PFSK-1 (cell line): ENCODE measurements around the gene CXCL1.

Experiments used
- FOXP2 ChIP-seq: optimal IDR thresholded peaks from 2 replicates; pipeline ENCODE3; 2011; ENCODE audit warnings: borderline replicate concordance, control low read depth, inconsistent platforms; ENCODE audit not compliant: insufficient read depth; ENCODE audit errors: extremely low read length, extremely low read depth
- POLR2AphosphoS5 ChIP-seq: IDR thresholded peaks from 2 replicates; pipeline ENCODE4 v1.6.1; 2012; ENCODE audit warnings: low read depth, mild to moderate bottlenecking, control low read depth, low read length, moderate library complexity
- REST ChIP-seq, 2 experiments: IDR thresholded peaks; 2 replicates each; pipeline versions ENCODE4 v1.6.1 to v1.8.0; 2011 to 2012; ENCODE audit warnings: low read depth in 2 of 2, low read length in 2 of 2, control low read depth in 1 of 2, inconsistent platforms in 1 of 2, mild to moderate bottlenecking in 1 of 2, moderate library complexity in 1 of 2; ENCODE audit not compliant: insufficient read depth in 1 of 2
- SIN3A ChIP-seq: IDR thresholded peaks from 2 replicates; pipeline ENCODE4 v1.6.1; 2012; ENCODE audit warnings: mild to moderate bottlenecking, low read length, moderate library complexity, borderline replicate concordance; ENCODE audit not compliant: insufficient read depth
- TAF1 ChIP-seq: IDR thresholded peaks from 2 replicates; pipeline ENCODE4 v1.6.1; 2012; ENCODE audit warnings: low read length, control low read depth, borderline replicate concordance; ENCODE audit not compliant: insufficient read depth

CXCL1 gene

GRCh38 chr4:73851293-73851692 lies 17.9 kb upstream of the CXCL1 start:
- no peak for TF ChIP-seq TAF1
- no peak for TF ChIP-seq SIN3A
- no peak for TF ChIP-seq FOXP2
- no peak for TF ChIP-seq REST (IDR thresholded peaks at IDR 0.05; ENCODE audit: insufficient read depth in 1 of 2, low read depth in 2 of 2, low read length in 2 of 2)
- no peak for TF ChIP-seq POLR2AphosphoS5

- TF ChIP-seq TAF1, result no peak
- TF ChIP-seq SIN3A, result no peak
- TF ChIP-seq REST (IDR thresholded peaks at IDR 0.05; ENCODE audit: insufficient read depth in 1 of 2, low read depth in 2 of 2, low read length in 2 of 2), result no peak
- no peak for TF ChIP-seq FOXP2
- TF ChIP-seq POLR2AphosphoS5, result no peak
These were observed 16.4 kb upstream of the CXCL1 start for GRCh38 chr4:73852771-73853170.

GRCh38 chr4:73853246-73853704 lies 15.9 kb upstream of the CXCL1 start, which contains the start of gene PF4V1:
TSS of gene PF4V1 (plus strand) at chr4:73853296. CDS start at chr4:73853363, 67 bp downstream.
- TF ChIP-seq POLR2AphosphoS5, result no peak
- no peak for TF ChIP-seq REST (IDR thresholded peaks at IDR 0.05; ENCODE audit: insufficient read depth in 1 of 2, low read depth in 2 of 2, low read length in 2 of 2)
- TF ChIP-seq SIN3A, result no peak
- no peak for TF ChIP-seq FOXP2
- TF ChIP-seq TAF1, result no peak

GRCh38 chr4:73853718-73854473 lies 15.3 kb upstream of the CXCL1 start:
- no peak for TF ChIP-seq REST (IDR thresholded peaks at IDR 0.05; ENCODE audit: insufficient read depth in 1 of 2, low read depth in 2 of 2, low read length in 2 of 2)
- TF ChIP-seq SIN3A, result no peak

GRCh38 chr4:73855406-73855805 lies 13.8 kb upstream of the CXCL1 start:
- TF ChIP-seq POLR2AphosphoS5 (no peak), TAF1 (no peak), SIN3A (no peak), REST (IDR thresholded peaks at IDR 0.05; ENCODE audit: insufficient read depth in 1 of 2, low read depth in 2 of 2, low read length in 2 of 2) (no peak), FOXP2 (no peak)
